HL-60 (cell line): ENCODE data around the gene SMIM38.

Experiments used
- DNase-seq, 2 experiments: peaks; one replicate each; pipeline ENCODE4 v3.0.0-alpha.2; 2010 to 2020; ENCODE audit warnings: low read depth in 1 of 2, low spot score in 1 of 2
- H3K27ac ChIP-seq: fragments of 250-450 bp; sonication (Bioruptor Pico); replicated peaks from 2 replicates; pipeline ENCODE4 v1.5.1; 2020; ENCODE audit warnings: mild to moderate bottlenecking, moderate library complexity
- H3K27me3 ChIP-seq: fragments of 250-450 bp; sonication (Bioruptor Pico); 2 replicates; pipeline ENCODE4 v1.5.1; 2021; ENCODE audit warnings: mild to moderate bottlenecking, moderate library complexity; ENCODE audit not compliant: insufficient read depth, poor library complexity, severe bottlenecking
- H3K4me3 ChIP-seq: replicated peaks from 2 replicates; pipeline ENCODE4 v1.5.1; 2011; ENCODE audit warnings: mild to moderate bottlenecking, control low read depth, low read length; ENCODE audit not compliant: insufficient read depth
- GABPA ChIP-seq: IDR thresholded peaks from 2 replicates; pipeline ENCODE4 v1.6.1; 2012; ENCODE audit warnings: low read depth
- POLR2AphosphoS5 ChIP-seq: IDR thresholded peaks from 2 replicates; pipeline ENCODE4 v1.6.1; 2012; ENCODE audit warnings: low read depth
- SPI1 ChIP-seq: IDR thresholded peaks from 2 replicates; pipeline ENCODE4 v1.6.1; 2012; ENCODE audit warnings: low read depth, mild to moderate bottlenecking, borderline replicate concordance
- TF ChIP-seq, protein P1 (sequence below): IDR thresholded peaks from 2 replicates; pipeline ENCODE4 v1.6.1; 2012; ENCODE audit warnings: low read depth; ENCODE audit not compliant: insufficient replicate concordance
- TF ChIP-seq, protein P2 (sequence below): IDR thresholded peaks from one replicate; pipeline ENCODE4 v1.5.1; 2011; ENCODE audit warnings: low read length, control low read depth, inconsistent platforms; ENCODE audit not compliant: insufficient read depth

The SMIM38 gene

DNA sequence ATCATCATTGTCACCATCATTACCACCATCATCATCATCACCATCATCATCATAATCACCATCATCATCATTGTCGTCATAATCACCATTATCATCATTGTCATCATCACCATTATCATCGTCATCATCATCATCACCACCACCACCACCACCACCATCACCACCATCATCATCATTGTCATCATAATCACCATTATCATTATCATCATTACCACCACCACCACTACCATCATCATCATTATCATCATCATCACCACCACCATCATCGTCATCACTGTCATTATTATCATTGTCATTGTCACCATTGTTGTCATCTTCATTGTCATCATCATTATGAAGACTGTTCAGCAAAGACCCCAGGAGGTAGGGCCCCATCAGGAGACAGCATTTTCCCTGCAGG lies 33.3 kb downstream of the SMIM38 start:
- no peak overlapping the region for H3K4me3 ChIP-seq
- TF ChIP-seq GABPA (no peak), SPI1 (no peak), POLR2AphosphoS5 (no peak)
- TF ChIP-seq, protein P1, sequence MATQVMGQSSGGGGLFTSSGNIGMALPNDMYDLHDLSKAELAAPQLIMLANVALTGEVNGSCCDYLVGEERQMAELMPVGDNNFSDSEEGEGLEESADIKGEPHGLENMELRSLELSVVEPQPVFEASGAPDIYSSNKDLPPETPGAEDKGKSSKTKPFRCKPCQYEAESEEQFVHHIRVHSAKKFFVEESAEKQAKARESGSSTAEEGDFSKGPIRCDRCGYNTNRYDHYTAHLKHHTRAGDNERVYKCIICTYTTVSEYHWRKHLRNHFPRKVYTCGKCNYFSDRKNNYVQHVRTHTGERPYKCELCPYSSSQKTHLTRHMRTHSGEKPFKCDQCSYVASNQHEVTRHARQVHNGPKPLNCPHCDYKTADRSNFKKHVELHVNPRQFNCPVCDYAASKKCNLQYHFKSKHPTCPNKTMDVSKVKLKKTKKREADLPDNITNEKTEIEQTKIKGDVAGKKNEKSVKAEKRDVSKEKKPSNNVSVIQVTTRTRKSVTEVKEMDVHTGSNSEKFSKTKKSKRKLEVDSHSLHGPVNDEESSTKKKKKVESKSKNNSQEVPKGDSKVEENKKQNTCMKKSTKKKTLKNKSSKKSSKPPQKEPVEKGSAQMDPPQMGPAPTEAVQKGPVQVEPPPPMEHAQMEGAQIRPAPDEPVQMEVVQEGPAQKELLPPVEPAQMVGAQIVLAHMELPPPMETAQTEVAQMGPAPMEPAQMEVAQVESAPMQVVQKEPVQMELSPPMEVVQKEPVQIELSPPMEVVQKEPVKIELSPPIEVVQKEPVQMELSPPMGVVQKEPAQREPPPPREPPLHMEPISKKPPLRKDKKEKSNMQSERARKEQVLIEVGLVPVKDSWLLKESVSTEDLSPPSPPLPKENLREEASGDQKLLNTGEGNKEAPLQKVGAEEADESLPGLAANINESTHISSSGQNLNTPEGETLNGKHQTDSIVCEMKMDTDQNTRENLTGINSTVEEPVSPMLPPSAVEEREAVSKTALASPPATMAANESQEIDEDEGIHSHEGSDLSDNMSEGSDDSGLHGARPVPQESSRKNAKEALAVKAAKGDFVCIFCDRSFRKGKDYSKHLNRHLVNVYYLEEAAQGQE: no peak
- TF ChIP-seq, protein P2, sequence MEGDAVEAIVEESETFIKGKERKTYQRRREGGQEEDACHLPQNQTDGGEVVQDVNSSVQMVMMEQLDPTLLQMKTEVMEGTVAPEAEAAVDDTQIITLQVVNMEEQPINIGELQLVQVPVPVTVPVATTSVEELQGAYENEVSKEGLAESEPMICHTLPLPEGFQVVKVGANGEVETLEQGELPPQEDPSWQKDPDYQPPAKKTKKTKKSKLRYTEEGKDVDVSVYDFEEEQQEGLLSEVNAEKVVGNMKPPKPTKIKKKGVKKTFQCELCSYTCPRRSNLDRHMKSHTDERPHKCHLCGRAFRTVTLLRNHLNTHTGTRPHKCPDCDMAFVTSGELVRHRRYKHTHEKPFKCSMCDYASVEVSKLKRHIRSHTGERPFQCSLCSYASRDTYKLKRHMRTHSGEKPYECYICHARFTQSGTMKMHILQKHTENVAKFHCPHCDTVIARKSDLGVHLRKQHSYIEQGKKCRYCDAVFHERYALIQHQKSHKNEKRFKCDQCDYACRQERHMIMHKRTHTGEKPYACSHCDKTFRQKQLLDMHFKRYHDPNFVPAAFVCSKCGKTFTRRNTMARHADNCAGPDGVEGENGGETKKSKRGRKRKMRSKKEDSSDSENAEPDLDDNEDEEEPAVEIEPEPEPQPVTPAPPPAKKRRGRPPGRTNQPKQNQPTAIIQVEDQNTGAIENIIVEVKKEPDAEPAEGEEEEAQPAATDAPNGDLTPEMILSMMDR: no peak
- no peak overlapping the region for H3K27ac ChIP-seq
- no peaks in the 10 kb centered on the region for H3K27me3 ChIP-seq
- DNase-seq: no peak

DNA sequence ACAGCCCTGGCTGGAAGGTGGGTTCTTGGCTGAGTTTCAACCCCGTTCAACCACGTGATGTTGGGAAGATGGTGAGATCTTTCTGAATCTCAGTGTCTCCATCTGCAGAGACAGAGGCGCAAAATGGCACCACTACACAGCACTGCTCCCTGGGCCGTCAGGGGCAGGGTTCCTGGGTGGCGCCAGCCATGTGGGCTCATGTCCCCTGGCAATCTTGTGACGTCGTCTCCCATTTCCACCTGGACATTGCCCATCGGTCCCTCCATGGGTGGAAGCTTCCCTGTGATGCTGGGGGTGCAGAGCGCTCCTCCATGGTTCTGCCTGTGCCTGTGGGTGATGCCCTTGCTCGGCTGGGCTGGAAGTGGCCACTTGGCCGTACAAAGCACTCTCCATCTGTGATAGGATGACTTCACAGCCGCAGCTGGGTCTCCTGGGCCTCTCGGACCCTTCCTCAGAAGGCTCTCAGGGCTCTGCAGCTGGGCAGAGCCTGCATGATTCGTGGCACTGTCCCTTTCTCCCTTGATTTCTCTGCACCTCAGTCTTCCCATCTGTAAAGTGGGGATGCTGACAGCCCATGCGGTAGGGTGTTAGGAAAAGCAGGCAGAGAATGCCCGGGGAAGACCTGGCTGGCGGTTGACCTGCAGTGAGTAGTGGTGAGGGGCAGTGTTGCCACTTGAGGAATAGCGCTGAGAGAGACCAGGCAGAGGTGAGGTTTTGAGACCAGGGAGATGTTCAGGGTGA lies 35.2 kb downstream of the SMIM38 start:
- TF ChIP-seq, protein P2: no peak
- TF ChIP-seq, protein P1: no peak
- TF ChIP-seq POLR2AphosphoS5 (no peak), SPI1 (no peak)
- no peak overlapping the region for H3K27ac ChIP-seq
- no peak overlapping the region for H3K4me3 ChIP-seq
- DNase-seq: no peak
- H3K27me3 ChIP-seq: no peaks in the 10 kb centered on the region

DNA sequence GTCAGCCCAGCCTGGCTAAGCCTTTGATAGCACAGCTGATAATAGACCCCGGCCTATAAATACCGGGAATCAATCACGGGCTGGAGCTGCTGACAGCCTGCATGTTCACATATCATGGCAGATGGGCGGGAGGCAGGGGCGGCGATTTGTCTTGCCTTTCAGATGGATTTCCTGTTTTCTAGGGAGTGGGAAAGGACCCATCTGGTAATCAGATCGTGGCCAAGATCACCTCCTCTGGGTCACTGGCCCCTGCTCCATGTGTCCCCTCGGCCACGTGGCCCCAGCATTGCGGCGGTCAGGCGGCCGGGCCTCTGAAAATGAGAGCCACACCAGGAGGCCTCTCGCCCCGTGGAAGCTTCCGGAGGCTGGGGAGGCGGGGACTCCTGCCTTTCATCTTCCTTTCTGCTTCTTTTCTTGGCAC lies 36.6 kb downstream of the SMIM38 start:
- Histone ChIP-seq H3K27me3 (no peaks in the 10 kb centered on the region), H3K27ac (no peak overlapping the region), H3K4me3 (no peak overlapping the region)
- DNase-seq: no peak
- TF ChIP-seq GABPA: no peak
- TF ChIP-seq, protein P2: no peak
- TF ChIP-seq POLR2AphosphoS5: no peak
- no peak for TF ChIP-seq SPI1
- TF ChIP-seq, protein P1: no peak
